H7 (cell line): ENCODE data around the gene PRPF6. TPM values are rescaled to one million over a fixed set of nuclear protein-coding genes. Genes with fewer than 3 reads are reported as not detected.

Experiments used
- total RNA-seq: library from RNA; depleted of rRNA; stranded (reverse); fragments of >200 nt; shearing (Covaris generic); gene quantifications from 2 replicates; pipeline ENCODE4 v1.2.3, GENCODE V29; 2014; rRNA removed

Gene PRPF6
- total RNA-seq, 1 experiment from 2014 or later = 70.8 TPM

Other genes with a start within 250 kb of the PRPF6 start
- gene LIME1, start 244.5 kb upstream of the PRPF6 start, total RNA-seq = 7.7 and 10.5 TPM in 2 replicates
- 38.3 and 62.2 TPM in 2 replicates for gene SLC2A4RG, start 241.4 kb upstream of the PRPF6 start, total RNA-seq
- gene ZBTB46, start 149.9 kb upstream of the PRPF6 start, total RNA-seq = 13.5 and 20.0 TPM in 2 replicates
- not detected in 2 replicates for gene ABHD16B, start 119.6 kb upstream of the PRPF6 start, total RNA-seq
- 76.0 and 79.3 TPM in 2 replicates for gene TPD52L2, start 115.9 kb upstream of the PRPF6 start, total RNA-seq
- 29.2 and 30.8 TPM in 2 replicates for gene DNAJC5, start 86.0 kb upstream of the PRPF6 start, total RNA-seq
- gene UCKL1, start 24.7 kb upstream of the PRPF6 start, total RNA-seq = 21.8 and 26.6 TPM in 2 replicates
- 13.3 and 15.5 TPM in 2 replicates for gene ZNF512B, start 11.2 kb upstream of the PRPF6 start, total RNA-seq
- gene SAMD10, start 1.5 kb upstream of the PRPF6 start, total RNA-seq = 3.8 and 5.7 TPM in 2 replicates
- gene C20orf204, start 55.0 kb downstream of the PRPF6 start, total RNA-seq = 1.1 and 1.6 TPM in 2 replicates
- 0.52 and 1.2 TPM in 2 replicates for gene SOX18, start 68.5 kb downstream of the PRPF6 start, total RNA-seq
- 27.3 and 29.4 TPM in 2 replicates for gene TCEA2, start 82.1 kb downstream of the PRPF6 start, total RNA-seq
- gene RGS19, start 98.4 kb downstream of the PRPF6 start, total RNA-seq = 24.3 and 27.0 TPM in 2 replicates
- gene OPRL1, start 99.0 kb downstream of the PRPF6 start, total RNA-seq = 2.4 and 4.4 TPM in 2 replicates
- gene LKAAEAR1, start 103.3 kb downstream of the PRPF6 start, total RNA-seq = 0.45 TPM in 1 of 2 replicates, not detected in the other
- not detected in 2 replicates for gene NPBWR2, start 126.4 kb downstream of the PRPF6 start, total RNA-seq
- gene MYT1, start 183.3 kb downstream of the PRPF6 start, total RNA-seq = 0.69 and 2.1 TPM in 2 replicates